B cell (primary cell): Measurements from ENCODE around the gene NADSYN1. TPM values are rescaled to one million over a fixed set of nuclear protein-coding genes. Genes with fewer than 3 reads are reported as not detected.

Experiments
- ATAC-seq: fragments of 200-7000 bp; cut with Tn5 transposase; one replicate; pipeline ENCODE4 v1.10.0; 2021; ENCODE audit warnings: low read depth, mild to moderate bottlenecking, moderate number of reproducible peaks, moderate library complexity
- CTCF ChIA-PET: fragments of 350-600 bp; sonication (Branson Sonifier 250); formaldehyde crosslinking; loops from one replicate; lab custom pipeline; 2021; ENCODE audit warnings: antibody characterized with exemption, inconsistent platforms; lab: Charles Lee
- POLR2A ChIA-PET: fragments of 350-600 bp; sonication (Branson Sonifier 250); formaldehyde crosslinking; loops from one replicate; lab custom pipeline; 2021; ENCODE audit warnings: antibody characterized with exemption; lab: Charles Lee
- DNase-seq: peaks from one replicate; pipeline ENCODE4 v3.0.0; 2013
- H2AFZ ChIP-seq: 2 replicates; pipeline ENCODE4 v1.6.1; 2012; ENCODE audit warnings: mild to moderate bottlenecking, low read depth, low read length; ENCODE audit not compliant: insufficient read depth, poor library complexity, severe bottlenecking
- H3K27ac ChIP-seq, 2 donors: 1 replicate in 1 of 2; 2 replicates in 1 of 2; pipeline ENCODE4 v1.5.1; 2012 to 2013; ENCODE audit warnings: low read length in 2 of 2, mild to moderate bottlenecking in 2 of 2, moderate library complexity in 1 of 2
- H3K27me3 ChIP-seq, 4 experiments: fragments of 200-600 bp in 1 of 4; sonication (generic) in 1 of 4; replicated peaks in 1 of 4; 1 replicate in 2 of 4; 2 replicates in 2 of 4; pipeline versions ENCODE4 v1.6.1 to v1.7.0; 2013 to 2016; ENCODE audit warnings: low read length in 3 of 4, mild to moderate bottlenecking in 2 of 4, mixed read lengths in 1 of 4, moderate library complexity in 1 of 4; ENCODE audit not compliant: insufficient read depth in 4 of 4, control insufficient read depth in 3 of 4; ENCODE audit errors: control extremely low read depth in 1 of 4
- H3K36me3 ChIP-seq, 2 experiments: replicated peaks in 1 of 2; 1 replicate in 1 of 2; 2 replicates in 1 of 2; pipeline versions ENCODE4 v1.6.1 to v1.7.1; 2013; ENCODE audit warnings: low read length in 1 of 2; ENCODE audit not compliant: insufficient read depth in 2 of 2, control insufficient read depth in 1 of 2; ENCODE audit errors: control extremely low read depth in 1 of 2, extremely low read depth in 1 of 2
- H3K4me1 ChIP-seq, 2 donors: fragments of 200-600 bp in 1 of 2; sonication (generic) in 1 of 2; 1 replicate in 1 of 2; 2 replicates in 1 of 2; pipeline versions ENCODE4 v1.5.1 to v1.6.1; 2013 to 2017; ENCODE audit warnings: low read length in 2 of 2; ENCODE audit not compliant: control insufficient read depth in 2 of 2, insufficient read depth in 2 of 2
- H3K4me2 ChIP-seq: replicated peaks from 2 replicates; pipeline ENCODE3; 2012; ENCODE audit warnings: mild to moderate bottlenecking, low read depth, low read length; ENCODE audit not compliant: poor library complexity, severe bottlenecking
- H3K4me3 ChIP-seq, 5 experiments: fragments of 200-600 bp in 1 of 5; sonication (generic) in 1 of 5; 1 replicate in 3 of 5; 2 replicates in 2 of 5; pipeline versions ENCODE4 v1.5.1 to v1.7.0; 2011 to 2016; ENCODE audit warnings: low read length in 4 of 5, mild to moderate bottlenecking in 4 of 5, low read depth in 2 of 5, control low read depth in 1 of 5, moderate library complexity in 1 of 5; ENCODE audit not compliant: insufficient read depth in 1 of 5; ENCODE audit errors: control extremely low read depth in 1 of 5, extremely low read depth in 1 of 5
- H3K79me2 ChIP-seq: fragments of 200-600 bp; sonication (generic); one replicate; pipeline ENCODE4 v1.6.0; 2016; ENCODE audit warnings: low read length; ENCODE audit not compliant: control insufficient read depth, insufficient read depth
- H3K9ac ChIP-seq: fragments of 200-600 bp; sonication (generic); 2 replicates; pipeline ENCODE4 v1.6.1; 2017; ENCODE audit warnings: mild to moderate bottlenecking, low read length, moderate library complexity
- H3K9me3 ChIP-seq, 3 donors: one replicate each; pipeline versions ENCODE4 v1.6.1 to v1.7.1; 2013; ENCODE audit warnings: low read length in 2 of 3; ENCODE audit not compliant: control insufficient read depth in 2 of 3, insufficient read depth in 1 of 3; ENCODE audit errors: control extremely low read depth in 1 of 3
- H4K20me1 ChIP-seq: 2 replicates; pipeline ENCODE4 v1.6.0; 2012; ENCODE audit warnings: mild to moderate bottlenecking, low read length; ENCODE audit not compliant: insufficient read depth, control insufficient read depth, poor library complexity, severe bottlenecking
- H3K27ac Mint-ChIP-seq: one replicate; pipeline ENCODE4 v1.8.0; 2021; ENCODE audit warnings: mixed read lengths
- H3K27me3 Mint-ChIP-seq: one replicate; pipeline ENCODE4 v1.8.0; 2021; ENCODE audit warnings: mixed read lengths
- H3K4me1 Mint-ChIP-seq: one replicate; pipeline ENCODE4 v1.8.0; 2021; ENCODE audit warnings: mixed read lengths
- H3K4me3 Mint-ChIP-seq: one replicate; pipeline ENCODE4 v1.8.0; 2021; ENCODE audit warnings: mixed read lengths
- H3K9me3 Mint-ChIP-seq: one replicate; pipeline ENCODE4 v1.8.0; 2022; ENCODE audit warnings: mixed read lengths; ENCODE audit not compliant: insufficient read depth
- EZH2 ChIP-seq: IDR thresholded peaks from 2 replicates; pipeline ENCODE4 v1.6.1; 2012; ENCODE audit warnings: borderline replicate concordance, low read depth, mild to moderate bottlenecking, moderate library complexity, low read length; ENCODE audit not compliant: insufficient read depth, poor library complexity, severe bottlenecking
- WGBS: methylation state at CpG from one replicate; pipeline ENCODE4 v1.1.5; 2013; ENCODE audit warnings: missing lambda C conversion rate; ENCODE audit not compliant: insufficient coverage; 5-methylcytosine and 5-hydroxymethylcytosine counted together
- intact Hi-C: fragments of 100-400 bp; cut with micrococcal nuclease; formaldehyde crosslinking; loops from one replicate; pipeline ENCODE4 v1.10.0; 2022
- polyA plus RNA-seq: library from polyadenylated mRNA; depleted of rRNA; stranded (reverse); fragments of >200 nt; gene quantifications from 2 replicates; pipeline ENCODE4 v1.2.3, GENCODE V29; 2012
- total RNA-seq, 2 donors: library from RNA; stranded (reverse); fragments of 120-200 nt in 1 of 2; gene quantifications; 1 replicate in 1 of 2; 2 replicates in 1 of 2; pipeline versions ENCODE4 v1.2.3 to v1.2.4, GENCODE V29; 2013 to 2022
- TF ChIP-seq, protein P1 (sequence below): fragments of 200-600 bp; IDR thresholded peaks from one replicate; pipeline ENCODE4 v1.8.0; 2022; ENCODE audit warnings: antibody characterized with exemption, mild to moderate bottlenecking

NADSYN1 gene
- total and polyA plus RNA-seq, 2 donors (not counting 1 experiment from before 2014, with no cell fraction given), result 153 to 222 TPM

GRCh38 chr11:71448257-71449171 is 4.5 kb upstream of the NADSYN1 start, which contains the start of gene DHCR7:
Gene DHCR7, minus strand, starts transcription at chr11:71448393. Its CDS starts 3,441 bp downstream, at chr11:71444952.
- peak within 1 kb of the TSS; percentile 71 to 98 (median 94) for H3K4me3 ChIP-seq
- H4K20me1 ChIP-seq, result no peaks in the 10 kb centered on the region
- intact Hi-C loops, result loop anchor here (2.0 kb wide), 2 partner anchors 66 to 76 kb away; no protein-coding TSS in a partner anchor
- Mint-ChIP-seq H3K27ac (peak within 1 kb of the TSS; percentile 86), H3K9me3 (no peaks in the 10 kb centered on the region), H3K27me3 (no peaks in the 10 kb centered on the region), H3K4me3 (peak within 1 kb of the TSS; percentile 93), H3K4me1 (peaks cover 40% of the 10 kb centered on the region)
- peak within 1 kb of the TSS; percentile 74 to 80 for H3K27ac ChIP-seq
- peak within 1 kb of the TSS; percentile 92 for H3K4me2 ChIP-seq
- peaks cover 18 to 35% of the 10 kb centered on the region in 2 donors for H3K4me1 ChIP-seq
- H2AFZ ChIP-seq, result peak within 1 kb of the TSS; percentile 97
- H3K36me3 ChIP-seq, result peaks cover 0 to 11% of the 10 kb centered on the region in 2 experiments
- H3K9me3 ChIP-seq, result peaks cover 0 to 5% (median 2%) of the 10 kb centered on the region in 3 donors
- ChIA-PET CTCF (interaction anchor here (1.1 to 1.4 kb wide), 2 partner anchors 28 to 115 kb away, joined by 3 to 4 read pairs; no protein-coding TSS in a partner anchor), POLR2A (no interaction called here)
- peaks cover 11% of the 10 kb centered on the region for H3K79me2 ChIP-seq
- TF ChIP-seq EZH2, result no peak
- TF ChIP-seq, protein P1, sequence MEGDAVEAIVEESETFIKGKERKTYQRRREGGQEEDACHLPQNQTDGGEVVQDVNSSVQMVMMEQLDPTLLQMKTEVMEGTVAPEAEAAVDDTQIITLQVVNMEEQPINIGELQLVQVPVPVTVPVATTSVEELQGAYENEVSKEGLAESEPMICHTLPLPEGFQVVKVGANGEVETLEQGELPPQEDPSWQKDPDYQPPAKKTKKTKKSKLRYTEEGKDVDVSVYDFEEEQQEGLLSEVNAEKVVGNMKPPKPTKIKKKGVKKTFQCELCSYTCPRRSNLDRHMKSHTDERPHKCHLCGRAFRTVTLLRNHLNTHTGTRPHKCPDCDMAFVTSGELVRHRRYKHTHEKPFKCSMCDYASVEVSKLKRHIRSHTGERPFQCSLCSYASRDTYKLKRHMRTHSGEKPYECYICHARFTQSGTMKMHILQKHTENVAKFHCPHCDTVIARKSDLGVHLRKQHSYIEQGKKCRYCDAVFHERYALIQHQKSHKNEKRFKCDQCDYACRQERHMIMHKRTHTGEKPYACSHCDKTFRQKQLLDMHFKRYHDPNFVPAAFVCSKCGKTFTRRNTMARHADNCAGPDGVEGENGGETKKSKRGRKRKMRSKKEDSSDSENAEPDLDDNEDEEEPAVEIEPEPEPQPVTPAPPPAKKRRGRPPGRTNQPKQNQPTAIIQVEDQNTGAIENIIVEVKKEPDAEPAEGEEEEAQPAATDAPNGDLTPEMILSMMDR, result no peak
- DNase-seq (peak; percentile 92), ATAC-seq (peak; percentile 79)
- H3K9ac ChIP-seq, result peak within 1 kb of the TSS; percentile 96
- under 1% methylated on average over 78 of the region's 78 CpGs for WGBS
- no peaks in the 10 kb centered on the region for H3K27me3 ChIP-seq
